Activated gamma-delta T cell (primary cell): Measurements from ENCODE around the gene SCAF1.

Experiments used
- DNase-seq: peaks from one replicate; lab custom pipeline; 2025; lab: John Stamatoyannopoulos, UW

The SCAF1 gene

GRCh38 chr19:49643466-49643865 is 1.5 kb downstream of the SCAF1 start:
- no peak for DNase-seq

- DNase-seq, result no peak
Measured at GRCh38 chr19:49645592-49645991, 3.6 kb downstream of the SCAF1 start.

GRCh38 chr19:49645995-49646394 is 4.0 kb downstream of the SCAF1 start:
- DNase-seq, result no peak

GRCh38 chr19:49646586-49646985 is 4.6 kb downstream of the SCAF1 start:
- DNase-seq, result no peak

- DNase-seq, result no peak
Measured at GRCh38 chr19:49651029-49651819, 9.2 kb downstream of the SCAF1 start.

GRCh38 chr19:49651820-49652550 is 10.0 kb downstream of the SCAF1 start:
- DNase-seq, result no peak

- no peak for DNase-seq
Measured at GRCh38 chr19:49652551-49653465, 10.8 kb downstream of the SCAF1 start.

- DNase-seq, result no peak
Measured at GRCh38 chr19:49653466-49653806, 11.4 kb downstream of the SCAF1 start.

GRCh38 chr19:49654581-49654980 is 12.6 kb downstream of the SCAF1 start:
- DNase-seq, result no peak

- DNase-seq, result no peak
Measured at GRCh38 chr19:49655570-49656455, 13.8 kb downstream of the SCAF1 start.

- DNase-seq, result no peak
Measured at GRCh38 chr19:49656456-49657109, 14.6 kb downstream of the SCAF1 start.

GRCh38 chr19:49657493-49658138 is 15.6 kb downstream of the SCAF1 start:
- no peak for DNase-seq

- no peak for DNase-seq
Measured at GRCh38 chr19:49658139-49658517, 16.1 kb downstream of the SCAF1 start.

GRCh38 chr19:49658566-49659442 is 16.8 kb downstream of the SCAF1 start:
- no peak for DNase-seq

GRCh38 chr19:49660338-49660961 is 18.4 kb downstream of the SCAF1 start:
- DNase-seq, result no peak

- no peak for DNase-seq
Measured at GRCh38 chr19:49662011-49662410, 20.0 kb downstream of the SCAF1 start.

GRCh38 chr19:49663224-49663623 is 21.2 kb downstream of the SCAF1 start:
- DNase-seq, result no peak

- peak; percentile 82 for DNase-seq
Measured at GRCh38 chr19:49664171-49665035, 22.4 kb downstream of the SCAF1 start.
